ENCODE measurements around the gene FAM43B.

The FAM43B gene

DNA sequence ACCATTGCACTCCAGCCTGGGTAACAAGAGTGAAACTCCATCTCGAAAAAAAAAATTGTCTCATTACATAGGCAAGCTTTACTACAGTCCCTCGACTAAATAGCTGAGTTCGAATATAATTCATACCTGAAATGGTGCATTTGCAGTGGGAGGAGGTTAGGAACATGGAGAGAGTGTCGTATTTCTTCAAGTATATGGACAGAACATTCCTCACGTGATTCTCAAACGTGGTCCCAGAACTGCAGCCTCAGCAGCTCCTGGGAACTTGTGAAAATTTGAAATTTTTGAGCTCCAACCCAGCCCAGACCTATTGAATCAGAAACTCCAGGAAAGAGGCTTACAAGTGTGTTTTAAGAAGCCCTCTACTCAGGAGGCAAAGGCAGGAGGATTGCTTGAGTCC, 43.7 kb downstream of the FAM43B start:
- Mint-ChIP-seq H3K27me3 (peaks cover 20% of the 10 kb centered on the region), H3K36me3 (ENCODE audit: low read depth) (no peaks in the 10 kb centered on the region), H3K9me3 (no peaks in the 10 kb centered on the region), H3K4me1 (ENCODE audit: low read depth) (no peaks in the 10 kb centered on the region), H3K4me3 (no peak overlapping the region), H3K27ac (no peak overlapping the region)

DNA sequence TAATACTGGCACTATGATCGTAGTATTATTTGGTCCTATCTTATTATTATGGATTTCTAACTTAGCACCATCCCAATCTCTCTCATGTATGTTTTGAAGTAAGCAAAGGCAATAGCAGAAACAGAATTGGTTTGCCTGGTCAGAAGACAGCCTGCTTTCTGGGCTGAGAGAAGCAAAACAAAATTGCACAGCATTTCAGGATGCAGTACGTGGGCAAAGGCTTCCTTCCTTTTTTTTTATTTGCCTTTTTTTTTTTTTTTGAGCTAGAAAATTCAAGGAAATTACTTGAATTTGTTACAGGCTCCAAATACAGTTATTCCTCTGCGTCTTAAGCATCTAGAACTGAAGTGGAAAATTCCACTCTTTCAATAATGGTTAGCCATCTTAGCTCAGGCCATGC, 45.3 kb downstream of the FAM43B start:
- Mint-ChIP-seq H3K4me3 (no peak overlapping the region), H3K4me1 (ENCODE audit: low read depth) (no peaks in the 10 kb centered on the region), H3K27me3 (peaks cover 9% of the 10 kb centered on the region), H3K36me3 (ENCODE audit: low read depth) (no peaks in the 10 kb centered on the region), H3K27ac (no peak overlapping the region), H3K9me3 (no peaks in the 10 kb centered on the region)

DNA sequence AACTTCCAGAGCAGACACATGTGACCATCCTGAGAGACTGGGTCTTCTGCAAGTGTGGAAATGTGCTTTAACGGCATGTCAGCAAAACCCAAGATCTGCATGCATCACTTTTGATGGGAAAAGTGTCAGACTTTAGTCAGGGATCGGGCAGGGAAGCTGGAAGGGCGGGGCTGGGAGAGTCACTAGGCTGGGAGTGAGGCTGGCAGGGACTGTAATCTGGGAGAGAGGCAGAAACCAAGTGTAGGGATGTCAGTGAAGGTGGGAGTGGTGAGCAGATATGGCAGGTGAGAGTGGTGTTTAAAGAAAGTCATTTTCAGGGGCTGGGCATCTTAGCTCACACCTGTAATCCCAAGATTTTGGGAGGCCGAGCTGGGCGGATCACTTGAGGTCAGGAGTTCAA, 47.8 kb downstream of the FAM43B start:
- Mint-ChIP-seq H3K4me3 (no peak overlapping the region), H3K36me3 (ENCODE audit: low read depth) (no peaks in the 10 kb centered on the region), H3K27ac (no peak overlapping the region), H3K9me3 (no peaks in the 10 kb centered on the region), H3K27me3 (peaks cover 5% of the 10 kb centered on the region), H3K4me1 (ENCODE audit: low read depth) (no peaks in the 10 kb centered on the region)

GRCh38 chr1:20601129-20601825, 48.9 kb downstream of the FAM43B start:
- no peak overlapping the region for H3K4me3 Mint-ChIP-seq
- H3K27me3 Mint-ChIP-seq, result peaks cover 6% of the 10 kb centered on the region
- H3K36me3 Mint-ChIP-seq (ENCODE audit: low read depth), result no peaks in the 10 kb centered on the region
- H3K9me3 Mint-ChIP-seq, result no peaks in the 10 kb centered on the region
- no peaks in the 10 kb centered on the region for H3K4me1 Mint-ChIP-seq (ENCODE audit: low read depth)
- no peak overlapping the region for H3K27ac Mint-ChIP-seq

- Mint-ChIP-seq H3K4me3 (no peak overlapping the region), H3K27ac (no peak overlapping the region), H3K36me3 (ENCODE audit: low read depth) (no peaks in the 10 kb centered on the region), H3K27me3 (peaks cover 12% of the 10 kb centered on the region), H3K9me3 (no peaks in the 10 kb centered on the region), H3K4me1 (ENCODE audit: low read depth) (no peaks in the 10 kb centered on the region)
These were observed 50.6 kb downstream of the FAM43B start for GRCh38 chr1:20602851-20603450.

GRCh38 chr1:20603504-20604464, 51.4 kb downstream of the FAM43B start:
- H3K4me3 Mint-ChIP-seq, result no peak overlapping the region
- no peaks in the 10 kb centered on the region for H3K36me3 Mint-ChIP-seq (ENCODE audit: low read depth)
- no peaks in the 10 kb centered on the region for H3K9me3 Mint-ChIP-seq
- H3K27ac Mint-ChIP-seq, result no peak overlapping the region
- H3K27me3 Mint-ChIP-seq, result peaks cover 12% of the 10 kb centered on the region
- H3K4me1 Mint-ChIP-seq (ENCODE audit: low read depth), result no peaks in the 10 kb centered on the region
